ENCODE data around the gene PARK7.

GRCh38 chr1:7964476-7964875, 3.0 kb downstream of the PARK7 start:
- TF ChIP-seq, protein P1, sequence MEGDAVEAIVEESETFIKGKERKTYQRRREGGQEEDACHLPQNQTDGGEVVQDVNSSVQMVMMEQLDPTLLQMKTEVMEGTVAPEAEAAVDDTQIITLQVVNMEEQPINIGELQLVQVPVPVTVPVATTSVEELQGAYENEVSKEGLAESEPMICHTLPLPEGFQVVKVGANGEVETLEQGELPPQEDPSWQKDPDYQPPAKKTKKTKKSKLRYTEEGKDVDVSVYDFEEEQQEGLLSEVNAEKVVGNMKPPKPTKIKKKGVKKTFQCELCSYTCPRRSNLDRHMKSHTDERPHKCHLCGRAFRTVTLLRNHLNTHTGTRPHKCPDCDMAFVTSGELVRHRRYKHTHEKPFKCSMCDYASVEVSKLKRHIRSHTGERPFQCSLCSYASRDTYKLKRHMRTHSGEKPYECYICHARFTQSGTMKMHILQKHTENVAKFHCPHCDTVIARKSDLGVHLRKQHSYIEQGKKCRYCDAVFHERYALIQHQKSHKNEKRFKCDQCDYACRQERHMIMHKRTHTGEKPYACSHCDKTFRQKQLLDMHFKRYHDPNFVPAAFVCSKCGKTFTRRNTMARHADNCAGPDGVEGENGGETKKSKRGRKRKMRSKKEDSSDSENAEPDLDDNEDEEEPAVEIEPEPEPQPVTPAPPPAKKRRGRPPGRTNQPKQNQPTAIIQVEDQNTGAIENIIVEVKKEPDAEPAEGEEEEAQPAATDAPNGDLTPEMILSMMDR (IDR thresholded peaks at IDR 0.05): no peak
- no peak for TF ChIP-seq POLR2A (IDR thresholded peaks at IDR 0.05)

All from uterus (tissue), 2 donors.